ENCODE data around the gene CNTN2.

Gene CNTN2

GRCh38 chr1:205082431-205082830 lies 39.4 kb downstream of the CNTN2 start:
- no peak overlapping the region for H2AK5ac ChIP-seq (ENCODE audit: low read length, severe bottlenecking)
- no peak overlapping the region for H3K14ac ChIP-seq (ENCODE audit: low read length in 2 of 2)
- no peak overlapping the region for H3K18ac ChIP-seq (ENCODE audit: low read depth in 1 of 2, low read length in 2 of 2)
- H3K9ac ChIP-seq (ENCODE audit: low read length), result no peak overlapping the region
- no peak overlapping the region for H3K23ac ChIP-seq (ENCODE audit: low read length in 2 of 2)
- H2BK120ac ChIP-seq (ENCODE audit: low read depth, low read length), result no peak overlapping the region
- H3K4ac ChIP-seq (ENCODE audit: low read depth in 1 of 2, low read length in 2 of 2), result no peak overlapping the region
- H3K4me2 ChIP-seq (ENCODE audit: low read length, poor library complexity, severe bottlenecking), result no peak overlapping the region
- no peak for DNase-seq
- H4K8ac ChIP-seq (ENCODE audit: low read length), result no peak overlapping the region
- H2BK12ac ChIP-seq (ENCODE audit: low read length in 2 of 2), result no peak overlapping the region
- H3K27ac ChIP-seq (ENCODE audit: low read length, poor library complexity, severe bottlenecking), result no peak overlapping the region
- H3K9me3 ChIP-seq (ENCODE audit: control insufficient read depth, low read length), result no peaks in the 10 kb centered on the region
- peaks cover 17 to 50% of the 10 kb centered on the region in 2 experiments for H3K36me3 ChIP-seq (ENCODE audit: control insufficient read depth in 1 of 2, insufficient read depth in 2 of 2, low read depth in 1 of 2, low read length in 2 of 2)
- no peak overlapping the region for H4K91ac ChIP-seq (ENCODE audit: low read length)
- no peaks in the 10 kb centered on the region for H3K27me3 ChIP-seq (ENCODE audit: control insufficient read depth in 1 of 2, insufficient read depth in 1 of 2, low read length in 2 of 2)
- H3K4me1 ChIP-seq (ENCODE audit: control insufficient read depth, insufficient read depth, low read depth, low read length), result no peaks in the 10 kb centered on the region
- H3K4me3 ChIP-seq (ENCODE audit: insufficient read depth in 1 of 2, low read depth in 1 of 2, low read length in 2 of 2), result no peak overlapping the region
- no peak overlapping the region for H2BK5ac ChIP-seq (ENCODE audit: low read depth, low read length, poor library complexity, severe bottlenecking)
- WGBS, result 96% methylated on average over 4 of the region's 4 CpGs
- H2AFZ ChIP-seq (ENCODE audit: low read depth, low read length), result no peak overlapping the region
- peaks cover 4% of the 10 kb centered on the region for H3K79me1 ChIP-seq (replicated peaks; ENCODE audit: low read length, poor library complexity, severe bottlenecking)
- H2BK15ac ChIP-seq (ENCODE audit: low read depth, poor library complexity, severe bottlenecking), result no peak overlapping the region

- peaks cover 17 to 69% of the 10 kb centered on the region in 2 experiments for H3K36me3 ChIP-seq (ENCODE audit: control insufficient read depth in 1 of 2, insufficient read depth in 2 of 2, low read depth in 1 of 2, low read length in 2 of 2)
- H2BK15ac ChIP-seq (ENCODE audit: low read depth, poor library complexity, severe bottlenecking), result no peak within 1 kb of the TSS
- H3K23ac ChIP-seq (ENCODE audit: low read length in 2 of 2), result no peak within 1 kb of the TSS
- no peak within 1 kb of the TSS for H3K4me3 ChIP-seq (ENCODE audit: insufficient read depth in 1 of 2, low read depth in 1 of 2, low read length in 2 of 2)
- no peak within 1 kb of the TSS for H3K18ac ChIP-seq (ENCODE audit: low read depth in 1 of 2, low read length in 2 of 2)
- 97% methylated on average over 2 of the region's 2 CpGs for WGBS
- no peak within 1 kb of the TSS for H3K4ac ChIP-seq (ENCODE audit: low read depth in 1 of 2, low read length in 2 of 2)
- no peak within 1 kb of the TSS for H2AK5ac ChIP-seq (ENCODE audit: low read length, severe bottlenecking)
- H2BK12ac ChIP-seq (ENCODE audit: low read length in 2 of 2), result no peak within 1 kb of the TSS
- H4K8ac ChIP-seq (ENCODE audit: low read length), result no peak within 1 kb of the TSS
- H3K27me3 ChIP-seq (ENCODE audit: control insufficient read depth in 1 of 2, insufficient read depth in 1 of 2, low read length in 2 of 2), result no peaks in the 10 kb centered on the region
- H3K9ac ChIP-seq (ENCODE audit: low read length), result no peak within 1 kb of the TSS
- peaks cover 4% of the 10 kb centered on the region for H3K79me1 ChIP-seq (replicated peaks; ENCODE audit: low read length, poor library complexity, severe bottlenecking)
- H2BK5ac ChIP-seq (ENCODE audit: low read depth, low read length, poor library complexity, severe bottlenecking), result no peak within 1 kb of the TSS
- no peak within 1 kb of the TSS for H4K91ac ChIP-seq (ENCODE audit: low read length)
- H3K27ac ChIP-seq (ENCODE audit: low read length, poor library complexity, severe bottlenecking), result no peak within 1 kb of the TSS
- H2BK120ac ChIP-seq (ENCODE audit: low read depth, low read length), result no peak within 1 kb of the TSS
- H3K4me1 ChIP-seq (ENCODE audit: control insufficient read depth, insufficient read depth, low read depth, low read length), result no peaks in the 10 kb centered on the region
- H3K14ac ChIP-seq (ENCODE audit: low read length in 2 of 2), result no peak within 1 kb of the TSS
- no peak within 1 kb of the TSS for H3K4me2 ChIP-seq (ENCODE audit: low read length, poor library complexity, severe bottlenecking)
- no peaks in the 10 kb centered on the region for H3K9me3 ChIP-seq (ENCODE audit: control insufficient read depth, low read length)
- no peak for DNase-seq
- H2AFZ ChIP-seq (ENCODE audit: low read depth, low read length), result no peak within 1 kb of the TSS
These were observed 41.3 kb downstream of the CNTN2 start, which contains the start of gene TMEM81 for GRCh38 chr1:205084360-205084759. Gene TMEM81 (minus strand): TSS chr1:205084460. CDS start chr1:205084320, 140 bp downstream.

GRCh38 chr1:205088341-205088740 lies 45.3 kb downstream of the CNTN2 start:
- Histone ChIP-seq H3K18ac (ENCODE audit: low read depth in 1 of 2, low read length in 2 of 2) (no peak overlapping the region), H4K91ac (ENCODE audit: low read length) (no peak overlapping the region), H3K9me3 (ENCODE audit: control insufficient read depth, low read length) (no peaks in the 10 kb centered on the region), H3K79me1 (replicated peaks; ENCODE audit: low read length, poor library complexity, severe bottlenecking) (peaks cover 15% of the 10 kb centered on the region), H3K27me3 (ENCODE audit: control insufficient read depth in 1 of 2, insufficient read depth in 1 of 2, low read length in 2 of 2) (no peaks in the 10 kb centered on the region), H4K8ac (ENCODE audit: low read length) (no peak overlapping the region), H2BK15ac (ENCODE audit: low read depth, poor library complexity, severe bottlenecking) (no peak overlapping the region), H3K9ac (ENCODE audit: low read length) (no peak overlapping the region), H3K4ac (ENCODE audit: low read depth in 1 of 2, low read length in 2 of 2) (no peak overlapping the region), H3K14ac (ENCODE audit: low read length in 2 of 2) (no peak overlapping the region), H3K27ac (ENCODE audit: low read length, poor library complexity, severe bottlenecking) (no peak overlapping the region), H3K4me1 (ENCODE audit: control insufficient read depth, insufficient read depth, low read depth, low read length) (no peaks in the 10 kb centered on the region), H3K4me3 (ENCODE audit: insufficient read depth in 1 of 2, low read depth in 1 of 2, low read length in 2 of 2) (no peak overlapping the region), H3K36me3 (ENCODE audit: control insufficient read depth in 1 of 2, insufficient read depth in 2 of 2, low read depth in 1 of 2, low read length in 2 of 2) (peaks cover 29 to 72% of the 10 kb centered on the region in 2 experiments), H2BK12ac (ENCODE audit: low read length in 2 of 2) (no peak overlapping the region), H3K4me2 (ENCODE audit: low read length, poor library complexity, severe bottlenecking) (no peak overlapping the region), H2BK120ac (ENCODE audit: low read depth, low read length) (no peak overlapping the region), H3K23ac (ENCODE audit: low read length in 2 of 2) (no peak overlapping the region), H2AFZ (ENCODE audit: low read depth, low read length) (no peak overlapping the region), H2BK5ac (ENCODE audit: low read depth, low read length, poor library complexity, severe bottlenecking) (no peak overlapping the region), H2AK5ac (ENCODE audit: low read length, severe bottlenecking) (no peak overlapping the region)
- DNase-seq, result no peak
- WGBS, result no CpG with 5 or more reads among the region's 3 CpGs

- Histone ChIP-seq H3K4ac (ENCODE audit: low read depth in 1 of 2, low read length in 2 of 2) (no peak overlapping the region), H2BK5ac (ENCODE audit: low read depth, low read length, poor library complexity, severe bottlenecking) (no peak overlapping the region), H3K27me3 (ENCODE audit: control insufficient read depth in 1 of 2, insufficient read depth in 1 of 2, low read length in 2 of 2) (no peaks in the 10 kb centered on the region), H2BK15ac (ENCODE audit: low read depth, poor library complexity, severe bottlenecking) (no peak overlapping the region), H2BK120ac (ENCODE audit: low read depth, low read length) (no peak overlapping the region), H3K23ac (ENCODE audit: low read length in 2 of 2) (no peak overlapping the region), H3K79me1 (replicated peaks; ENCODE audit: low read length, poor library complexity, severe bottlenecking) (peaks cover 13% of the 10 kb centered on the region), H3K9me3 (ENCODE audit: control insufficient read depth, low read length) (no peaks in the 10 kb centered on the region), H3K18ac (ENCODE audit: low read depth in 1 of 2, low read length in 2 of 2) (no peak overlapping the region), H4K8ac (ENCODE audit: low read length) (no peak overlapping the region), H3K27ac (ENCODE audit: low read length, poor library complexity, severe bottlenecking) (no peak overlapping the region), H3K4me2 (ENCODE audit: low read length, poor library complexity, severe bottlenecking) (no peak overlapping the region), H4K91ac (ENCODE audit: low read length) (no peak overlapping the region), H2AFZ (ENCODE audit: low read depth, low read length) (no peak overlapping the region), H3K36me3 (ENCODE audit: control insufficient read depth in 1 of 2, insufficient read depth in 2 of 2, low read depth in 1 of 2, low read length in 2 of 2) (peaks cover 21 to 71% of the 10 kb centered on the region in 2 experiments), H2BK12ac (ENCODE audit: low read length in 2 of 2) (no peak overlapping the region), H2AK5ac (ENCODE audit: low read length, severe bottlenecking) (no peak overlapping the region), H3K9ac (ENCODE audit: low read length) (no peak overlapping the region), H3K4me1 (ENCODE audit: control insufficient read depth, insufficient read depth, low read depth, low read length) (no peaks in the 10 kb centered on the region), H3K4me3 (ENCODE audit: insufficient read depth in 1 of 2, low read depth in 1 of 2, low read length in 2 of 2) (no peak overlapping the region), H3K14ac (ENCODE audit: low read length in 2 of 2) (no peak overlapping the region)
- WGBS, result 90% methylated on average over 4 of the region's 4 CpGs
- DNase-seq, result peak; percentile 15
These were observed 48.2 kb downstream of the CNTN2 start for GRCh38 chr1:205091043-205091740.
